ENCODE measurements around the gene PRTG.

The PRTG gene

GRCh38 chr15:55775316-55775715 lies 32.4 kb upstream of the PRTG start:
- TF ChIP-seq POLR2AphosphoS5 (IDR thresholded peaks at IDR 0.05; ENCODE audit: low read depth, low read length) (no peak), TAF1 (IDR thresholded peaks at IDR 0.05; ENCODE audit: borderline replicate concordance, insufficient read depth, low read length) (no peak), SIN3A (IDR thresholded peaks at IDR 0.05; ENCODE audit: borderline replicate concordance, insufficient read depth, low read length) (no peak), FOXP2 (optimal IDR thresholded peaks at IDR 0.05; ENCODE audit: borderline replicate concordance, extremely low read depth, extremely low read length, insufficient read depth) (no peak)
- TF ChIP-seq, protein P1, sequence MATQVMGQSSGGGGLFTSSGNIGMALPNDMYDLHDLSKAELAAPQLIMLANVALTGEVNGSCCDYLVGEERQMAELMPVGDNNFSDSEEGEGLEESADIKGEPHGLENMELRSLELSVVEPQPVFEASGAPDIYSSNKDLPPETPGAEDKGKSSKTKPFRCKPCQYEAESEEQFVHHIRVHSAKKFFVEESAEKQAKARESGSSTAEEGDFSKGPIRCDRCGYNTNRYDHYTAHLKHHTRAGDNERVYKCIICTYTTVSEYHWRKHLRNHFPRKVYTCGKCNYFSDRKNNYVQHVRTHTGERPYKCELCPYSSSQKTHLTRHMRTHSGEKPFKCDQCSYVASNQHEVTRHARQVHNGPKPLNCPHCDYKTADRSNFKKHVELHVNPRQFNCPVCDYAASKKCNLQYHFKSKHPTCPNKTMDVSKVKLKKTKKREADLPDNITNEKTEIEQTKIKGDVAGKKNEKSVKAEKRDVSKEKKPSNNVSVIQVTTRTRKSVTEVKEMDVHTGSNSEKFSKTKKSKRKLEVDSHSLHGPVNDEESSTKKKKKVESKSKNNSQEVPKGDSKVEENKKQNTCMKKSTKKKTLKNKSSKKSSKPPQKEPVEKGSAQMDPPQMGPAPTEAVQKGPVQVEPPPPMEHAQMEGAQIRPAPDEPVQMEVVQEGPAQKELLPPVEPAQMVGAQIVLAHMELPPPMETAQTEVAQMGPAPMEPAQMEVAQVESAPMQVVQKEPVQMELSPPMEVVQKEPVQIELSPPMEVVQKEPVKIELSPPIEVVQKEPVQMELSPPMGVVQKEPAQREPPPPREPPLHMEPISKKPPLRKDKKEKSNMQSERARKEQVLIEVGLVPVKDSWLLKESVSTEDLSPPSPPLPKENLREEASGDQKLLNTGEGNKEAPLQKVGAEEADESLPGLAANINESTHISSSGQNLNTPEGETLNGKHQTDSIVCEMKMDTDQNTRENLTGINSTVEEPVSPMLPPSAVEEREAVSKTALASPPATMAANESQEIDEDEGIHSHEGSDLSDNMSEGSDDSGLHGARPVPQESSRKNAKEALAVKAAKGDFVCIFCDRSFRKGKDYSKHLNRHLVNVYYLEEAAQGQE (IDR thresholded peaks at IDR 0.05; ENCODE audit: insufficient read depth in 1 of 2, low read depth in 2 of 2, low read length in 2 of 2): 0 out of 4 replicates have a peak, but pooled peaks of 1 of the 2 experiments have one; percentile 24

DNA sequence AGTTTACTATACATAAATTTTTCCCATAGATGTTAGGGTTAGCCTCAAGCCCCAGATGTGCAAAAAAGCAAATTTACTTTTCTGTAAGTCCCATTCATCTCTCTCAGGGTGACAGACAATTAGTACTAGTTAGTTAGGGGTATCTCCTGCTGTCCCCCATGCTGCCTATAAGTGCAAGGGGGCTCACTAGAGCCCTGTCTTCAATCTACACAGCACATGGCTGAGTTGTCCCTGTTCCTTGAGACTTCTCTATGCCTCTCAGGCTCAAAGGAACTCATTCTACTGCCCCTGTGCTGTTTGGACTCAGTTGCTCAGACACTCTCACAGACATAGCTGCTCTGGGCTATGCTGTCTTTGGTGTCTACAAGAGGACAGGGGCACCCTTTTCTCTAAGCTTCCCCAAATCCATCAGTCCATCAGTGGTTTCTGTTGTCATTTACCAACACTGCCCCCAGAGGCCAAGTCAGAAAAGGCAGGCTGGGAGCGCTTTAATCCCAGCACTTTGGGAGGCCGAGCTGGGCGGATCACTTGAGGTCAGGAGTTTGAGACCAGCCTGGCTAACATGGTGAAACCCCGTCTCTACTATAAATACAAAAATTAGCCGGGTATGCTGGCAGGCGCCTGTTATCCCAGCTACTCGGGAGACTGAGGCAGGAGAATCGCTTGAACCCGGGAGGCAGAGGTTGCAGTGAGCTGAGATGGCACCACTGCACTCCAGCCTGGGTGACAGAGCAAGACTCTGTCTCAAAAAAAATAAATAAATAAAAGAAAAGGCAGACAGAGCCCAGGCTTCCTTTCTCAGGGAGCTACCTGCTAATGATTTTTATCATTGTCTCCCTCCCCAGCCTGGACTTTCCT lies 31.4 kb upstream of the PRTG start:
- TF ChIP-seq SIN3A (IDR thresholded peaks at IDR 0.05; ENCODE audit: borderline replicate concordance, insufficient read depth, low read length) (no peak), POLR2AphosphoS5 (IDR thresholded peaks at IDR 0.05; ENCODE audit: low read depth, low read length) (no peak), TAF1 (IDR thresholded peaks at IDR 0.05; ENCODE audit: borderline replicate concordance, insufficient read depth, low read length) (no peak), FOXP2 (optimal IDR thresholded peaks at IDR 0.05; ENCODE audit: borderline replicate concordance, extremely low read depth, extremely low read length, insufficient read depth) (no peak)
- TF ChIP-seq, protein P1 (IDR thresholded peaks at IDR 0.05; ENCODE audit: insufficient read depth in 1 of 2, low read depth in 2 of 2, low read length in 2 of 2): no peak

DNA sequence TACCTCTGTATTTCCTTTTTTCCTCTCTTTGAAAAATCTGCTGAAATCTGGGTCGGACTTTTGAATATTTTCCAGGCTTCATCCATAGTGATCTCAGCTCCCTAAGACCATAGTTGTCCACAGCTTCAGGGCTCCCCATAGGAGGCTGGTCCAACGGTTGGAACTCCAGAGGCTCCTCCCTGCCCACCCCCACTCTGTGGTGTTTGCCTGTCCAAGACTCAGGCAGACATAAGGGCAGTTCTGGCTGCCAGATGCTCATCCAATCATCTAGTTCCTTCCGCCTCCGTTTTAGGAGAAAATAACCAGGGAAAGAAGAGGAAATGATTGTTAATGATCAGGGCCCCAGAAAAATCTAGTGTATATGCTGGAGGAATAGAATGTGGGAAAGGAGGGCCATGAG lies 27.9 kb upstream of the PRTG start:
- no peak for TF ChIP-seq FOXP2 (optimal IDR thresholded peaks at IDR 0.05; ENCODE audit: borderline replicate concordance, extremely low read depth, extremely low read length, insufficient read depth)
- no peak for TF ChIP-seq POLR2AphosphoS5 (IDR thresholded peaks at IDR 0.05; ENCODE audit: low read depth, low read length)
- TF ChIP-seq, protein P1 (IDR thresholded peaks at IDR 0.05; ENCODE audit: insufficient read depth in 1 of 2, low read depth in 2 of 2, low read length in 2 of 2): no peak
- no peak for TF ChIP-seq SIN3A (IDR thresholded peaks at IDR 0.05; ENCODE audit: borderline replicate concordance, insufficient read depth, low read length)
- TF ChIP-seq TAF1 (IDR thresholded peaks at IDR 0.05; ENCODE audit: borderline replicate concordance, insufficient read depth, low read length): no peak

GRCh38 chr15:55770261-55770660 lies 27.3 kb upstream of the PRTG start:
- TF ChIP-seq POLR2AphosphoS5 (IDR thresholded peaks at IDR 0.05; ENCODE audit: low read depth, low read length) (no peak), TAF1 (IDR thresholded peaks at IDR 0.05; ENCODE audit: borderline replicate concordance, insufficient read depth, low read length) (no peak), SIN3A (IDR thresholded peaks at IDR 0.05; ENCODE audit: borderline replicate concordance, insufficient read depth, low read length) (no peak), FOXP2 (optimal IDR thresholded peaks at IDR 0.05; ENCODE audit: borderline replicate concordance, extremely low read depth, extremely low read length, insufficient read depth) (no peak)
- TF ChIP-seq, protein P1 (IDR thresholded peaks at IDR 0.05; ENCODE audit: insufficient read depth in 1 of 2, low read depth in 2 of 2, low read length in 2 of 2): no peak
